G401.6 (cell line): ENCODE results near the gene ATP6V1E1.

Experiments used
- FAIRE-seq: peaks from 2 replicates; lab custom pipeline; 2012; peaks lifted over from hg19 to GRCh38; lab: Jason Lieb, UNC

The ATP6V1E1 gene

DNA sequence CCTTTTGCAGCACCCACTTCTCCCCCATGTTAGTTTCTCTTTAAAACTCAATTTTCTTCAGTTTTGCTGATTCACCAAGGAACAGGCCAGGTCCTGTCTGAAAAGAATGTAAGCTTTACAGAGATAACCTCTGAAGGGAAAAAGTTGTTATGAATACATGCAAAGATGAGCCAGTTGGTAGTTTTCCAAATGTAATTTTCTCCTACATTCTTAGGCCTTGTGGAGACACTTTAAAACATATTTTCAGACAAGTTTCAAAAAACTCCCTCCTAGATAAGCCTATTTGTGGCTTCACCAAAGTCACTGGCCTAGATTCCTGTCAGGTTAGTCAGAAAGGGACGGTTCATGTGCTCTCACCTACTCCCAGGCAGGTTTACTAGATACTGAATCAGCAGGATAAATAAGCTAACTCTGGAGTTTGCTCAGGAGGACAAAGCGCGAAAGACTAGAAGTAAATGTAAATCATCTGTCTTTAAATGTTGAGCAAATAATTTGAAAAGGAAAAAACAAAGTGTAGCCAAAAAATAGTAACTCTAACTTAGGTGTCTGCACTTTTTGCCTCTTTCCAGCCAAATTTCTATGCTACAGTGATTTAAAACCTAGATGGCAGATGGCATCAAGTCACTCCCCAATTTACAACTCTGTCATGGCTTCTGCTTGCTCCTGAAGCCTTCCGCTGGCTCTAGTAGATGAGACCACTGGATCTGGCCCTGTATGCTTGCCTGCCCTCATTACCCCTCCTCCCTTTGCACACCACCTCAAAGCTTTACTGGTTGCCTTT lies 4.9 kb upstream of the ATP6V1E1 start:
- peak; percentile 97 for FAIRE-seq

DNA sequence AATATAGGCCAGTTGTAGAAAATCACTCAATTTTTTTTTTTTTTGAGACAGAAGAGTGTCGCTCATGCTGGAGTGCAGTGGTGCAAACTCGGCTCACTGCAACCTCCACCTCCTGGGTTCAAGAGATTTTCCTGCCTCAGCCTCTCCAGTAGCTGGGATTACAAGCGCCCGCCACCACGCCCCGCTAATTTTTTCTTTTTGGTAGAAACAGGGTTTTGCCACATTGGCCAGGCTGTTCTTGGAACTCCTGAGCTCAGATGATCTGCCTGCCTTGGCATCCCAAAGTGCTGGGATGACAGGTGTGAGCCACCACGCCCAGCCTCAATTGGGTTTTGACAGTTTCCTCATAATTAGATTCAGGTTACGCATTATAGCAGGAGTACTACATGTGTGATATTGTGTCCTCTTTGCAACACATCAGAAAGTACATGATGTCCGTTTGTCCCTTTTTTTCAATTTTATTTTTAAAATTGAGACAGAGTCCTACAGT lies 2.6 kb upstream of the ATP6V1E1 start:
- FAIRE-seq, result no peak

GRCh38 chr22:17629641-17630040 lies 1.1 kb upstream of the ATP6V1E1 start:
- FAIRE-seq, result no peak

DNA sequence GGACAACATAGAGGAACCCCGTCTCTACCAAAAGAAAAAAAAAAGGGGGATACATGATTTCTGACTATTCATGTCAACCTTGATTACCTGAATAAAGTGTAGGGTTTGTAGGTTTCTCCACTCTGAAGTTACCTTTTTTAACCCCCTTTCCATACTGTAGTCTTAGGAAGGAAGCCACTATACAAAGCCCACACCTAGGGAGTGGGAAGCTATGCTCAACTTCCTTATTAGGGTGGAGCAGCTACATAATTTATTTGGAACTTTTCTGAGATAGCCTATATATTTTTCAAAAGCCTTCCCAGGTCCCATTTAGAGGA lies 582 bp upstream of the ATP6V1E1 start:
- no peak for FAIRE-seq

- FAIRE-seq, result no peak
Measured at GRCh38 chr22:17627961-17628405, 566 bp downstream of the ATP6V1E1 start.

DNA sequence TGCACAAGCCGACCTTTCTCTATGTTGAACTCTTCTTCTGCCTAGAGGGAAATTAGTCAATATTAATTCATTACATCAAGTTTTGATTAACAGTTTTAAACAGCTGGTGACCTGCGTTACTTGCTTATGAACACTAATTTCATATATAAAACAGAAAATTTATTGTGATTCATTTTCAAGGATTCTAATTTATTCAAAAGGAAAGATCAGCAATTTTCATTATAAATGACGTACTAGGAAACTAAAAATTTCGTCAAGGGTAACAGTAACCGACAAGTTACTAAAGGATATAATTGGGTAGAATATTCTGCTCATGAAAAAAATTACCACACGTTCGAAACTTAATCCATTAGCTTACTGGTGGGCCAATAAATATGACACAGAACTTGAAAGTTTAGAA lies 15.3 kb downstream of the ATP6V1E1 start:
- FAIRE-seq, result no peak

DNA sequence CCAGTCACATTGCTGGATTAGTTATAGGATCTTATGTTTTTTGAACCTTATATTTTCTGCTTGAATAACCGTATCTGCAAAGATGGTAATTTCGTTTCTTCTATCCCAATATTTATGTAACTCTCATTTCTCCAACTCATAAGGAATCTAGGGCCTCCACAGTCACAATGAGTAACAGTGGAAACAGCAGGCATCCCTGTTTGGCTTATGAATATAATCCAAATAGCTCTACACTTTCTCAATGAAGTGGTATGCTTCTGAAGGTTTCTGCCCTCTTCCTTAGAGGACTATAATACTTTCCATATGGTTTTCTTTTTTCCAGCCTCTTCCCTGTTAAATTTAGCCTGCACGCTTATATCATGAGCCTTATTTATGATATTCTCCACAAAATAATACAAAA lies 16.5 kb downstream of the ATP6V1E1 start:
- FAIRE-seq, result no peak

DNA sequence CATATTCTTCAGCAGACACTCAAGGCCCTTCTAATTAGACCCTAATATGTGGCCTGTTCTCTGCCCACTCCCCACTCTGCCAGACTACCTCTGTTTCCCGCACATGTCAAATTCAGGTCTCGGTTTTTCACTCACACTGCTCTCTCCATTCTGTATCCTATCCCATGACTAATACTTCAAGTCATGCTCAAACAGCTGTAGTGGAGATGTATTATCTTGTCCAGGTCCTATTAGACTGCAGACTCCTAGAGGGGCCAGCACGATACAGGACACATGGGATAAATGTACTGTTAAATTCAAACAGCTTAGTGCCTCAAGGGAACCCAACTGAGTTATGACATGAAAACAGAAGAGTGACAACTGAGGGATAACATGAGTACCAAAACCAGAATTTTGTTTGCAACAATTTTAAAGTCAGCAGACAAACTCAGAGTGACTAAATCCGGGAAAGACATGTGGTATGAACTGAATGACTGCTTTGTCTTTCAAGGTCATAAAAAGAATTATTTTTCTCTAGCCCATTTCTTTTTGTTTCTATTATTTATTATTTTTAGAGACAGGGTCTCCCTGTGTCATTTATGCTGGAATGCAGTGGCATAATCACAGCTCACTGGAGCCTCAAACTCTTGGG lies 20.5 kb downstream of the ATP6V1E1 start:
- no peak for FAIRE-seq

DNA sequence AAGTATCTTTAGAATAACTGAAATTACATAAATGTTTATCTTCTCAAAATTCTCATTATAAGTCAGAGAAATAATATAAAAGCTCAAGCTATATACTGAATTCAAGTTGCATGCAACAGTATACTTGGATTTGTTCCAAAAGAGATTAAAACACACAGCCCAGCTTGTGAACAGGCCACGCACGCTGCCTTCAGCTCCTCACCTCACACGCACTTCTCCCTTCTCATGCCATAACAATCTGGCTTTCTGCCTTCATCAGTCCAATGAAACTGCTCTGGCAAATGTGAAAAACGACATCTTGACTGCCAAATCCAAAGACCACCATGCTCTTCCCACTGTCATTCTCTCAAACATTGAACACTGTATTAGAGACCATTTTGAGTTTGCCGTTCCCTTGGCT lies 22.1 kb downstream of the ATP6V1E1 start:
- FAIRE-seq, result no peak

DNA sequence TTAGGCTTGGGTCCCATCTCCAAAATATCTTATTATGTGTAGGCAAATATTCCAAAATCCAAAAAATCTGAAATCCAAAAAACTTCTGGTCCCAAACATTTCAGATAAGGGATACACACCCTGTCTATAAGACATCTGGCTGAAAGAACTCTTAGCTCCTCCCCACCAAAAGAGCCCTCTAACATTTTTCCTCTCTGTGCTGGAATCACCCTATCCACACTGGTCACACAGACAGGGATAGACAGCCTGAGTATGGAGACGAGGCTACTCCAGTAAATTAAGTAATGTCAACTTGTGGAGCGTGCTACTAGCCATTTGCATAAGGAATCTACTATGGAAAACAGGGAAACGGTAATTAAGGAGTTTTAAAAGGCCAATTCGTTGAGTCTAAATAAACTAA lies 24.9 kb downstream of the ATP6V1E1 start:
- FAIRE-seq, result no peak

GRCh38 chr22:17601031-17601430 lies 27.5 kb downstream of the ATP6V1E1 start:
- no peak for FAIRE-seq

GRCh38 chr22:17598318-17598717 lies 30.2 kb downstream of the ATP6V1E1 start:
- FAIRE-seq, result no peak

DNA sequence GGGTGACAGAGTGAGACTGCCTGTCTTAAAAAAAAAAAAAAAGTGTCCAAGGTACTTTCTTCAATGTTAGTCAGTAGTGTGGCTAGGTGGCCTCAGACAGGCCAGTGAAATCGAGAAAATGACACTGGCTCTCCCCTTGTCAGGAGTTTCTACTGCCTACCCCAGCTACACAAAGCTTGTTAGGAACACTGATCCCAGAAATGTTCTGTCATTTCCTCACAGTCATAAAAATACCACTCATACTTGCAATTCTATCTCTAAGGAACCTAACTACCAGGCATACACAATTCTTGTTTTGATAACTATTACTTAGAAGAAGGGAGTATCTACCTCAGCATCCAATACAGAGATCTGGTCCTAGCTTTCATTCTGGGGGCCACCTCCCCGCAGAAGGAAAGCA lies 31.3 kb downstream of the ATP6V1E1 start:
- no peak for FAIRE-seq

DNA sequence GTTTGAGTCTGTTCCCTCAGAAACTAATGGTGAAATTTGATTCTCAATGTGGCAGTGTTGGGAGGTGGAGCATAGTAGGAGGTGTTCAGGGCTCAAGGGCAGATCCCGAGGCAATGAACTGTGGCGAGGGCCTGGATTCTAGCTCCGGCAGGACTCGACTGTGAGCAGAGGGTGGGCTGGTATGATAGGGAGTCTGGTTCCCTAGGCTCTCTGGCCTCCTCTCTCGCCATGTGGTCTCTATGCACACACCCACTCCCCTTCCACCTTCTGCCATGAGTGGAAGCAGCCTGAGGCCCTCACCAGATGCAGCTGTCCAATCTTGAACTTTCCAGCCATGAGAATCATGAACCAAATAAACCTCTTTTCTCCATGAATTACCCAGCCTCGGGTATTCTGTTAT lies 32.3 kb downstream of the ATP6V1E1 start:
- FAIRE-seq, result no peak

- FAIRE-seq, result no peak
Measured at GRCh38 chr22:17592201-17592600, 36.3 kb downstream of the ATP6V1E1 start.

GRCh38 chr22:17590586-17590985 lies 38.0 kb downstream of the ATP6V1E1 start:
- FAIRE-seq, result no peak

DNA sequence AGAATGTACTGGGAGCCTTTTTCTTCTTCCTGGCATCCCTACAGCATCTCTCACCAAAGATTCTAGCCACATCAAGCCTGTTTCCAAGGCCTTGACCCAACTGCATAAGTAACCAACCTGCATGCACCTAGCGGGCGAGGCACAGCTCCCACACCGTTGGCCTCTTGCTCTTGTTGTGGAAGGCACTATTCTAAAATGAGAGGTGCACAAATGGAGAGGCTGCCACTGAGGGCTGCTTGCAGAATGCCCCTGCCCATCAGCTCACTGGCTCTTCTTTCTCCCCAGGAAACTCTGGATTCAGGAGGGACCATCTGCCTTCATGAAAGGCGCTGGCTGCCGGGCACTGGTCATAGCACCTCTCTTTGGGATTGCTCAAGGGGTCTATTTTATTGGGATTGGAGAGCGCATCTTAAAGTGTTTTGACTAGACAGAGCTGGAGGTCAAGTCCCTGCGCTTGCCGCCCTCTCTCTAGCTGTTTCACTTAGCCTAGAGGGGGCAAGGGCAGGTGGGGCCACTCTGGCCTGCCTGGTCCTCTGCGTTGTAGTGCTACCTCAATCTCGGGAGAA lies 38.7 kb downstream of the ATP6V1E1 start:
- no peak for FAIRE-seq

- FAIRE-seq, result no peak
Measured at GRCh38 chr22:17588606-17589005, 39.9 kb downstream of the ATP6V1E1 start.

- FAIRE-seq, result no peak
Measured at GRCh38 chr22:17587629-17588028, 40.9 kb downstream of the ATP6V1E1 start.

GRCh38 chr22:17586831-17587440 lies 41.6 kb downstream of the ATP6V1E1 start:
- FAIRE-seq, result no peak

- no peak for FAIRE-seq
Measured at GRCh38 chr22:17583151-17583550, 45.4 kb downstream of the ATP6V1E1 start.

GRCh38 chr22:17581631-17582030 lies 46.9 kb downstream of the ATP6V1E1 start:
- no peak for FAIRE-seq

DNA sequence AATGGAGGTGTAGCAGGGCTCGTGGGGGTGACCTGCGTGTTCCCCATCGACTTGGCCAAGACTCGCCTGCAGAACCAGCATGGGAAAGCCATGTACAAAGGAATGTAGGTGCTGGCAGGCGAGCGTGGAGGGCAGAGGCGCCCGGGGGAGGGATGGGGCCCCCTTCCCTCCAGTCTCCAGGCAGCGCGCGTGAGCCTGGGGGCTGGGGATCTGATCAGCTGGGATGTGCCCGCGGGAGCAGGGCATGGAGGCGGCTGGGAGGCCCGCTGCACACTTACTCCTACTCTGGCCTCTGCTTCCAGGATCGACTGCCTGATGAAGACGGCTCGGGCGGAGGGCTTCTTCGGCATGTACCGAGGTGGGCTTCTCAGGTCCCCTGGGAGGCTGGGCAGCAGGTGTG lies 47.5 kb downstream of the ATP6V1E1 start:
- no peak for FAIRE-seq
